ENCODE results near the gene MMP14.

The MMP14 gene

DNA sequence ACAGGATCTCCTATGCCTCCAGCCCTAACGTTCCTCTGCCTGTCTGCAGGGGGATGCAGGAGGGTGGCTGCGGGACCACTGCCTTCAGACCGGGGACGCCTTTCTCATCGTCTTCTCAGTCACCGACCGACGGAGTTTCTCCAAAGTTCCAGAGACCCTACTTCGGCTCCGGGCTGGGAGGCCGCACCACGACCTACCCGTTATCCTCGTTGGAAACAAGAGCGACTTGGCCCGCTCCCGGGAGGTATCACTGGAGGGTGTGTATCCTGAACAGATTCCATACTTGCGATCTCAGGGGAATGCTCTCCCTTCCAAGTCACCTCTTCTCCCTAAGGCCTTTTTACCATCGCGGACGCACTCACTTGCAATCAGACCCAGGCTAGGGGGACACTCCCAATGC lies 49.6 kb downstream of the MMP14 start:
- no peak for DNase-seq

DNA sequence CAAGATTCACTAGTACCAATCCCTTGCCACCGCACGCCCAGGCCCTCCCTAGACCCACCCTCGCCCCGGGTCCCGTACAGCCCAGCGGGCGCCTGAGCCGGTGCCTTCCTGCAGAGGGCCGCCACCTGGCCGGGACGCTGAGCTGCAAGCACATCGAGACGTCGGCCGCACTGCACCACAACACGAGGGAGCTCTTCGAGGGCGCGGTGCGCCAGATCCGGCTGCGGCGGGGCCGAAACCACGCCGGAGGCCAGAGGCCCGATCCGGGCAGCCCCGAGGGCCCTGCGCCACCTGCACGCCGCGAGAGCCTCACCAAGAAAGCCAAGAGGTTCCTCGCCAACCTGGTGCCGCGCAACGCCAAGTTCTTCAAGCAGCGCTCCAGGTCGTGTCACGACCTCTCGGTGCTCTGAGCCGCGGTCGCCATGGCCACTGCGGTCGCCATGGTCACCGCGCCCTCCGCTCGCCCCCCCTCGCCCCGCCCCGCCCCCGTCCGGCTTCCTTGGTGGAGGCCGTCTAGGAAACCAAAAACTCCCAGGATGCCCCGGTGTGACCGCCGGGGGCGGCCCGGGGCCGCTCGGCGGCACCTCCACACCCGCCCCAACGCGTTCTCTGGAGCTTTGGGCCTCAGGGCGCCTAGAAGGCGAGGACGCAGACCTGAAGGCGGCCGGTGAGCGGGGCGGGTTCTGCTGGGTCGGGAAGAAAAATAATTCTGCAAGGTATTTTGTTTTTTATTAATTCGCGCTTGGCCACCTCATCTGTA lies 50.3 kb downstream of the MMP14 start:
- no peak for DNase-seq

DNA sequence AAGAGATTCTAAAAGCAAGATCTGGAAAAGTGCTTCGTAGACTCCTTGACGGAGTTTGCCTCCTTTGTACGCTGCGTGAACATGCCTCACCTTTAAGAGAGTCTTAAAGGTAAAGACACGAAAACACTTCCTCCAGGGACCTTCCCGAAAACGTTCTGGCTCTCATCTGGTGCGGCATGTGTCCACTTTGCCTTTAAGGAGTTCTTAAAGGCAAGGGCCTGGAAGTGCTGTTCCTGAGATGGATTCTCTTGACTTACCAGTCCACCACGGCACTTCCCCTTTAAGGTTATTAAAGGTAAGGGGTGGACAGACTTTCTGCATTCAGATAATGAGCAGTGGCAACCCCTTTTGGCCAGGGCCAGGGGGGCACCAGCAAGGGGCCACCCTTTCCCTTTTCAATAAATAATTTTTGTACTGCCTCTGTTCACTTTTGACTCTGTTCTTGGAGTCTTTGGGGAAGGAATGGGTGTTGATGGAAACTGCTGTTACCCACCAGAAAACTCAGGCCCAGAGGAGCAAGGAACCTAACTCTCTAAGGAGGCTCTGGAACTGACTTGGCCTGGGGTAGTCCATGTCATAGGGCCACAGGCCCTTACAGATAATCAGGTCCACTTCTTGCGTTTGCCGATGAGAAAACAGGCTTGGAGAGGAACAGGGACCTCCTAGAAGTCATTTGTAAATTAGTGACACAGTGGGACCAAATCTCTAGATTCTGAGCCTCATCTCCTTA lies 51.0 kb downstream of the MMP14 start:
- DNase-seq, result no peak

DNA sequence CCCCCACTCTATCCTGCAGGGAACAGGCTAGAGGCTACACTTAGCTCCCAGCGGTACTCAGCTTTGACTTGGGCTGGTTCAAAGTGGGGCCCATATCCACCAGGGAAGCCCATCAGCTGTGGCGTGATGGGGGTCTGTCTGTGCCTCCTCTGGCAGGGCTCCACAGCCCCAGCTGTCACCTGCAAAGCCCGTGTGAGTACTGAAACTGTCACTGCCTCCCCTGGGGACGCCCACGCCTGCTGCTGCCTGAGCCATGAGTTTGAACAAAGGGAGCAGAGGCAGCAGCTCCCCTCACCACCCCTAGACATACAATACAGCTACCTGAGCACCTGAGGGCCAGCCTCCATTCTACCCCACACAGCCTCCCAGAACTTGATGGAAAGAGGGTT lies 51.6 kb downstream of the MMP14 start:
- no peak for DNase-seq

DNA sequence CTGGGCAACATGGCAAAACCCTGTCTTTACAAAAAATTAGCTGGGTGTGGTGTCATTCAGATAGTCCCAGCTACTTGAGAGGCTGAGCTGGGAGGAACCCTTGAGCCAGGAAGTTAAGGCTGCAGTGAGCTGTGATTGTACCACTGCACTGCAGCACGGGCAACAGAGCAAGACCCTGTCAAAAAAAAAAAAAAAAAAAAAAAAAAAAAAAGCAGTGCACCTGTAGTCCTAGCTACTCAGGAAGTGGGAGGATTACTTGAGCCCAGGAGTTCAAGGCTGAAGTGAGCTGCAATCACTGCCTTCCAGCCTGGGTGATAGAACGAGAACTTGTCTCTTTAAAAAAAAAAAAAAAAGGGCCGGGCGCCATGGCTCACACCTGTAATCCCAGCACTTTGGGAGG lies 52.3 kb downstream of the MMP14 start:
- no peak for DNase-seq

DNA sequence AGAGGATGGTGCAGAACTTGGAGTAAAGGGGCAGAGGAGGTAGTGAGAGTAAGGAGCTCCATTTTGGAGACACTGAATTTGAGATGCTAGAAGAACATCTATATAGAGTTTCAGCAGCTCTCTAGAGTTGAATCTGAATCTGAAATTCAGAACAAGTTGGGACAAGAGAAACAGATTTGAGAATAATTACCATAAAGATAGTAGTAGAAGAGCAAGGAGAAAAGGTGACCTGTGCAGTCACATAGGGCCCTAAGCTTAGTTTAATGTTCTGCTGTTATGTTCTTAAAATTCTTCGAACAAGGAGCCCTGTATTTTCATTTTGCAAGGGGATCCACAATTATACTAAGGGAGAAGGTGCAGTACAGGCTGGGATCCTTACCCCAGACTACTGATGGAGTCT lies 54.0 kb downstream of the MMP14 start:
- DNase-seq, result no peak

DNA sequence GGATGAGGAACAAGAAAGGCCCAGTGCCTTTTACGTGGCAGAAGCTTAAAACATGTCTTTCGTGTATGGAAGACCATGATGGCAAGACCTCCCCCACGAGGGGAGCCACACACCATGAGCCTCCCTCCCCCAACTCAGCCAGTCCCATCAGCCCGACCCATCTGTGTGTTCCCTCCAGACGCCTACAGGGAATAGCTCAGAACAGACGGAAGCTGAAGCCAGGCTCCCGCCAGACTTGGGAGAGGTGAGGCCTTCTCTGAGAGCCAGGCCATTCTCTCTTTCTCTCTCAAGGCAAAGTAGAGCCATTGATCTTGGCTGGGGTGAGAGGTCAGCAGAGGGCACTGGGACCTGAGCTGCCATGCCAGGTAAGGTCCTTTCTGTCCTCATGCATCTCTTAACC lies 56.1 kb downstream of the MMP14 start:
- DNase-seq, result no peak

DNA sequence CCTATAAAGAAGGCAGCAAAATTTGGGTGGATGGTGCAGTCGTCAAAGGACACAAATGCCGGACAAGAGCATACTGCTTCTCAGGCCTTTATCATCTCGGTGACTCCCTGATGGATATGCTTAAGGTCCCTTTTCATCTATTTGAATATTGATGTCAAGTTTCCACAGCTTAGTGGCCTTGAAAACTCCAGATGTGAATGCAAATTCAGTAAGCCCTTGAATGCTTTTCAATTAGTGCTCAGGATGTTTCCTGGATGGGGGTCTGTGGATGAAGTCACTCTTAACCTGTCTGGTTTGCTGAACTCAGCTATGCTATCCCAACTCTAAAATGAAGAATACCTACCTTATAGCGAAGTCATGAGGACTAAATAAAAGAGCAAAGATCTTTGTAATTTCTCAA lies 57.3 kb downstream of the MMP14 start:
- DNase-seq, result no peak

DNA sequence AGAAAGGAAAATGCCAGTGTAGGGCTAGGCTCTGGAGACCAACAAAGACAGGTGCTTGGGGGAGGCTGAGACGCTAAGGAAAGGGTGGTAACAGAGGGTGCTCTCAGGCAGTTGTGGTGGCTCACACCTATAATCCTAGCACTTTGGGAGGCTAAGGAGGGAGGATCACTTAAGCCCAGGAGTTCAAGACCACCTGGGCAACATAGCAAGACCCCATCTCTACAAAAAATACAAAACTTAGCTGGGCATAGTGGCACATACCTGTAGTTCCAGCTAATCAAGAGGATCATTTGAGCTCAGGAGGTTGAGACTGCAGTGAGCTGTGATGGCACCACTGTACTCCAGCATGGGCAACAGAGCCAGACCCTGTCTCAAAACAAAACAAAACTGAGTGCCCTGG lies 59.0 kb downstream of the MMP14 start:
- no peak for DNase-seq

DNA sequence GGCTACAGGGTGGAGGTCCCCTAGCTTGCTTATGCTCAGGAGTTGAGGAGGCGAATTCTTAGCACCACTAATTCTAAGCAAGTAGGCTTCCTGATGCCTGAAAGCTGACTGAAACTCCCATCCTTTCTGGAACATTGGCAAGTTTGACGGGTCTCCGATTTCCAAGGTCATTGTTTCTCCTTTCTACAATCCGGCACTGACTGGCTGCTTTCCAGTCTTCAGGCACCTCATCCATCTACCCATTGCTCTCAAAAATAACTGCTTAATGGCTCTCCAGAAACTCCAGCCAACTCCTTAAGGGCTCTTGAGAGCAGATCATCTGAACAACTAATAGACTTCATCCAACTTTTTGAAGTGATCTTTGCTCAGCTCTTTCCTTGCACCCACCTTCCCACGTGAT lies 60.0 kb downstream of the MMP14 start:
- no peak for DNase-seq

DNA sequence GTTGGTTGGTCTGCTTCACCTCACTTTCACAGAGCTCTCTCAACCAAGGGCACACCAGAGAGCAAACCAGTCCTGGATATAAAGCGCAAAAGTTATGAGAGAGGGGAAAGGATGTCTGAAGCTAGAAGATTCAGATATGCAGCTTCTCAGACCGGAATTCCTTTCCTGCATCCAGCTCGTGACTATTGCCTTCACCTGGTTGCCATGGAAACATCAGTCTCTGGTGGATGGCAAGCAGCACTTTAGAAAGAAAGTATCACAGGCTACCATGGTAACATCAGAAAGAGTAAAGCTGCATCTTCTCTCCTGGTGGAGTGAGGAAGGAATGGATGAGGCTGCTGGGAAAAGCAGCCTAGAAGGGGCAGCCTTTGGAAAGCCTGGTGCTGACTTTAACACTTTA lies 60.4 kb downstream of the MMP14 start:
- DNase-seq, result no peak

DNA sequence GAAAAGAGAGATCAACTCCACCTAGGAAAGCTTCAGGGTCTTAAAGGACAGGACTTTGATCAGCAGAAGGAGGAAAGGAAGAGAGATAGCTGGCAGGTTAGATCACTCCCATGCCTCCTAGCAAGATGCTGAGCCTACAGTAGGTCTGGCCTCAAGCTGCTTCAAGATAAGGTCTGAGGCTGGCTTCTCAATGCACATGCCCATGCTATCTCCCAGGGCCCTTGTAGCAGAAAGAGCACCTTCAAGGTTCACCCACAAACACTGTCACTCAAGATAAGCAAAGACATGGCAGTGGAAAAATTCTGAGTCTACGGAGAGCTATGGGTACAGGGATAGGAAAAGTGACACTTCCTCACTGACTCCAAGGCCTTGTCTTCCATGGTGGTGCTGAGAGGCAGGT lies 61.0 kb downstream of the MMP14 start:
- DNase-seq, result no peak
